Keratinocyte (primary cell): ENCODE results near the gene RBCK1.

ENCODE experiments used
- EZH2 ChIP-seq: IDR thresholded peaks from one replicate; pipeline ENCODE4 v1.6.1; 2012; ENCODE audit warnings: inconsistent platforms, mild to moderate bottlenecking, low read length, moderate library complexity
- TF ChIP-seq, protein P1 (sequence below), 3 experiments: IDR thresholded peaks in 1 of 3; conservative IDR thresholded peaks in 1 of 3; optimal IDR thresholded peaks in 1 of 3; 2 replicates in 2 of 3; 3 replicates in 1 of 3; pipeline versions ENCODE3 to v1.5.1; 2011; ENCODE audit warnings: low read length in 3 of 3, mild to moderate bottlenecking in 3 of 3, moderate library complexity in 2 of 3, control low read depth in 1 of 3, inconsistent platforms in 1 of 3; ENCODE audit not compliant: insufficient read depth in 2 of 3; ENCODE audit errors: extremely low read depth in 1 of 3

DNA sequence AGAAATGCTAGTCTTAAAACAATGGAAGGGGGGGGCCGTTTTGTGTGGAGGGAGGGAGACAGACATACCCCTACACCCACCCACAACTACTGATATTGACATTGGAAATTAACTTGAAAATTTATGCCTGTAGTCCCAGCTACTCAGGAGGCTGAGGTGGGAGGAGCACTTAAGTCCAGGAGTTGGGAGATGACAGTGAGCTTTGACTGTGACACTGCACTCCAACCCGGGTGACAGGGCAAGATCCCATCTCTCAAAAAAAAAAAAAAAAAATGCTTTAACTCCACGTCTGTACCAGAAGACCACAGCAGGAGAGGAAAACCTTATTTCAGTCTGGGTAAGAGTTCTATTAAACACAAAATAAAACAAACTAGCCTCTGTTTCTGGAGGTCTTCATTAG lies 52.1 kb downstream of the RBCK1 start:
- TF ChIP-seq, protein P1, sequence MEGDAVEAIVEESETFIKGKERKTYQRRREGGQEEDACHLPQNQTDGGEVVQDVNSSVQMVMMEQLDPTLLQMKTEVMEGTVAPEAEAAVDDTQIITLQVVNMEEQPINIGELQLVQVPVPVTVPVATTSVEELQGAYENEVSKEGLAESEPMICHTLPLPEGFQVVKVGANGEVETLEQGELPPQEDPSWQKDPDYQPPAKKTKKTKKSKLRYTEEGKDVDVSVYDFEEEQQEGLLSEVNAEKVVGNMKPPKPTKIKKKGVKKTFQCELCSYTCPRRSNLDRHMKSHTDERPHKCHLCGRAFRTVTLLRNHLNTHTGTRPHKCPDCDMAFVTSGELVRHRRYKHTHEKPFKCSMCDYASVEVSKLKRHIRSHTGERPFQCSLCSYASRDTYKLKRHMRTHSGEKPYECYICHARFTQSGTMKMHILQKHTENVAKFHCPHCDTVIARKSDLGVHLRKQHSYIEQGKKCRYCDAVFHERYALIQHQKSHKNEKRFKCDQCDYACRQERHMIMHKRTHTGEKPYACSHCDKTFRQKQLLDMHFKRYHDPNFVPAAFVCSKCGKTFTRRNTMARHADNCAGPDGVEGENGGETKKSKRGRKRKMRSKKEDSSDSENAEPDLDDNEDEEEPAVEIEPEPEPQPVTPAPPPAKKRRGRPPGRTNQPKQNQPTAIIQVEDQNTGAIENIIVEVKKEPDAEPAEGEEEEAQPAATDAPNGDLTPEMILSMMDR (optimal IDR thresholded peaks at IDR 0.05 in 1 of 3, IDR thresholded peaks at IDR 0.05 in 1 of 3, conservative IDR thresholded peaks at IDR 0.05 in 1 of 3; ENCODE audit: extremely low read depth in 1 of 3, insufficient read depth in 2 of 3, low read length in 3 of 3) = no peak
- TF ChIP-seq EZH2 = no peak
